DND-41 (cell line): Measurements from ENCODE around the gene CLPTM1L.

Source experiments
- ATAC-seq: fragments of 200-7000 bp; cut with Tn5 transposase; 3 replicates; pipeline ENCODE4 v1.9.1; 2021; ENCODE audit warnings: low read depth; ENCODE audit not compliant: insufficient read depth
- DNase-seq: peaks from one replicate; pipeline ENCODE4 v3.0.0-alpha.2; 2020
- H2AFZ ChIP-seq: 2 replicates; pipeline ENCODE4 v1.6.0; 2012; ENCODE audit warnings: low read depth, low read length
- H3K27ac ChIP-seq: 2 replicates; pipeline ENCODE4 v1.5.1; 2012; ENCODE audit warnings: low read length, inconsistent platforms
- H3K27me3 ChIP-seq: fragments of 200-600 bp; sonication (generic); 2 replicates; pipeline ENCODE4 v1.6.0; 2012; ENCODE audit warnings: low read length, mild to moderate bottlenecking, inconsistent platforms; ENCODE audit not compliant: insufficient read depth, poor library complexity
- H3K36me3 ChIP-seq: 2 replicates; pipeline ENCODE4 v1.5.1; 2012; ENCODE audit warnings: low read length, inconsistent platforms; ENCODE audit not compliant: insufficient read depth
- H3K4me1 ChIP-seq: 2 replicates; pipeline ENCODE4 v1.5.1; 2012; ENCODE audit warnings: mild to moderate bottlenecking, low read length; ENCODE audit not compliant: insufficient read depth
- H3K4me2 ChIP-seq: 2 replicates; pipeline ENCODE4 v1.6.0; 2012; ENCODE audit warnings: mild to moderate bottlenecking, moderate library complexity, low read length, inconsistent platforms; ENCODE audit not compliant: insufficient read depth
- H3K4me3 ChIP-seq, 2 experiments: fragments of 200-600 bp in 1 of 2; shearing (Covaris generic) in 1 of 2; 2 replicates each; pipeline ENCODE4 v1.5.1; 2012 to 2016; ENCODE audit warnings: inconsistent platforms in 2 of 2, low read length in 2 of 2, mild to moderate bottlenecking in 2 of 2, low read depth in 1 of 2, moderate library complexity in 1 of 2
- H3K79me2 ChIP-seq: 2 replicates; pipeline ENCODE4 v1.6.0; 2012; ENCODE audit warnings: low read length, inconsistent platforms; ENCODE audit not compliant: insufficient read depth
- H3K9ac ChIP-seq: 2 replicates; pipeline ENCODE4 v1.6.0; 2012; ENCODE audit warnings: low read depth, mild to moderate bottlenecking, inconsistent platforms, low read length, moderate library complexity
- H3K9me3 ChIP-seq: 2 replicates; pipeline ENCODE4 v1.5.1; 2012; ENCODE audit warnings: low read length, moderate library complexity, mild to moderate bottlenecking, inconsistent platforms; ENCODE audit not compliant: insufficient read depth, severe bottlenecking
- H4K20me1 ChIP-seq: 2 replicates; pipeline ENCODE4 v1.6.0; 2012; ENCODE audit warnings: low read length; ENCODE audit not compliant: insufficient read depth
- CTCF ChIP-seq: IDR thresholded peaks from 2 replicates; pipeline ENCODE4 v1.5.1; 2012; ENCODE audit warnings: borderline replicate concordance, low read length, moderate library complexity, mild to moderate bottlenecking; ENCODE audit not compliant: poor library complexity, severe bottlenecking; ENCODE audit errors: extremely low read depth
- EZH2 ChIP-seq: IDR thresholded peaks from 3 replicates; pipeline ENCODE4 v1.6.1; 2012; ENCODE audit warnings: borderline replicate concordance, low read depth, mild to moderate bottlenecking, moderate library complexity, low read length, inconsistent platforms; ENCODE audit not compliant: severe bottlenecking

CLPTM1L gene

DNA sequence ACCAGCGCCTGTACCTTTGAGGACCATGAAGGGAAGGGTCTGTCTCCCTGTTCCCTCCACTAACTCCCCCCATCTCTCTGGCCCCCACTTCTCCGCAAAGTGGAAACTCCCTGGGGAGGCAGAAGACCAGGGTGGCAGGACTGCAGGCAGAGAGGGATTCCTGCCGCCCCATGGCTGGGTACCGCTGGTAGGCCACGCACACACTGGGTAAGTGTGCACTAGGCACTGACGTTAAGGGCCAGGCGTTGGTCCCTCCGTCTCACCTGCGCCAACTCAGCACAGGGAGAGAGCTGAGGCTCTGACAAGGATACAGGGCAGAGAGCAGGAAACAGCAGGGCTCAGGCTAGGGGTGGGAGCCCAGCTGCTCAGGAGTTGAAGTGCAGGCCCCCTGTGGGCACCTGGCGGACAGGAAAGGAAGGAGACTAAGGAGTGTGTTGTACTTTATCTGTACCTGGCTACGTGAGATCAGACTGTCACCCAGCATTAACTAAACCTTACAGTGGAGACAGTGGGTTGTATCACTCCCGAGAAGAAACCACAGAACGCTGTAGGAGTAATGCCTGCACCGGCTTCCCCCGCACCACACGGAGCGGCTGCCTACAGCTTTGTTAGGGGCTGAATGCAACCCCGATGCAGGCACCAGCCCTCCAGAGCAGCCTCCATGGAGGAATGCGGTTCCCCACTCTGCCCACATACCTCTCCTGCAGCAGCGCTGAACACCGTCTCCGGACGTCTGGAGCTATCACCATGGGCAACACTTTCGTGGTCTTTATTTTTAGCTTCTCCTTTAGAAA, 34.2 kb upstream of the CLPTM1L start:
- Histone ChIP-seq H3K4me3 (no peak overlapping the region), H3K27ac (no peak overlapping the region), H3K9me3 (no peaks in the 10 kb centered on the region), H3K4me2 (no peak overlapping the region), H3K9ac (no peak overlapping the region), H3K4me1 (no peaks in the 10 kb centered on the region), H3K36me3 (no peaks in the 10 kb centered on the region), H2AFZ (no peak overlapping the region), H3K27me3 (no peaks in the 10 kb centered on the region), H4K20me1 (no peaks in the 10 kb centered on the region), H3K79me2 (no peaks in the 10 kb centered on the region)
- TF ChIP-seq CTCF (no peak), EZH2 (no peak)
- ATAC-seq (no peak), DNase-seq (no peak)

DNA sequence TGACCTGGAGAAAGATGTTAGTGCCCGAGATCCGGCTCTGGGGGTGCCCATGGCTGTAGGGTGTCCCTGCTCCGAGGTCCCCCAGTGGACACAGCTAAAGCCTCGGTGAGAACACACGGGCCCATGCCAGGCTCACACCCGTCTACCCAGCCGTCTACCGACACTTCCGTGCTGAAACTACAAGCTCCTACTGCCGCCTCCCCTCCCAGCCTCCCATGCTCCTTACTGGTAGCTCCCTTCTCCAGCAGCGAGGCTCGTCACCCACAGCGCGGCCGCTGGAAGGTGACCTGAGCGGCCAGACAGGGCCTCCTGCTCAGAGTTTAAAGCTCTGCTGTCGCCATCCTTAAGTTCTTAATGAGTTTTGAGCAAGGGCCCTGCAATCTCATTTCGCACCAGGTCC, 33.2 kb upstream of the CLPTM1L start:
- Histone ChIP-seq H3K9ac (no peak overlapping the region), H3K27ac (no peak overlapping the region), H3K4me3 (no peak overlapping the region), H3K27me3 (no peaks in the 10 kb centered on the region), H2AFZ (no peak overlapping the region), H3K9me3 (no peaks in the 10 kb centered on the region), H3K36me3 (no peaks in the 10 kb centered on the region), H3K4me2 (no peak overlapping the region), H3K79me2 (no peaks in the 10 kb centered on the region), H4K20me1 (no peaks in the 10 kb centered on the region), H3K4me1 (no peaks in the 10 kb centered on the region)
- no peak for DNase-seq
- no peak for ATAC-seq
- TF ChIP-seq EZH2 (no peak), CTCF (no peak)

GRCh38 chr5:1376981-1377380, 32.1 kb upstream of the CLPTM1L start:
- Histone ChIP-seq H3K4me2 (no peak overlapping the region), H4K20me1 (no peaks in the 10 kb centered on the region), H3K36me3 (no peaks in the 10 kb centered on the region), H3K27me3 (no peaks in the 10 kb centered on the region), H3K4me3 (no peak overlapping the region), H2AFZ (no peak overlapping the region), H3K4me1 (no peaks in the 10 kb centered on the region), H3K27ac (no peak overlapping the region), H3K9me3 (no peaks in the 10 kb centered on the region), H3K79me2 (no peaks in the 10 kb centered on the region), H3K9ac (no peak overlapping the region)
- DNase-seq (no peak), ATAC-seq (no peak)
- TF ChIP-seq EZH2 = no peak
- no peak for TF ChIP-seq CTCF
